AG09309 (cell line): ENCODE data around the gene FGF1.

Experiments used
- DNase-seq: peaks from one replicate; pipeline ENCODE4 v3.0.0-alpha.2; 2010; ENCODE audit warnings: low read depth
- H3K4me3 ChIP-seq: 2 replicates; pipeline ENCODE4 v1.5.1; 2011; ENCODE audit warnings: mild to moderate bottlenecking, low read depth, low read length, moderate library complexity; ENCODE audit not compliant: control insufficient read depth
- TF ChIP-seq, protein P1 (sequence below): IDR thresholded peaks from 2 replicates; pipeline ENCODE4 v1.5.1; 2011; ENCODE audit warnings: mild to moderate bottlenecking, low read depth, low read length, inconsistent platforms; ENCODE audit not compliant: insufficient read depth, control insufficient read depth; ENCODE audit errors: missing control alignments

FGF1 gene

DNA sequence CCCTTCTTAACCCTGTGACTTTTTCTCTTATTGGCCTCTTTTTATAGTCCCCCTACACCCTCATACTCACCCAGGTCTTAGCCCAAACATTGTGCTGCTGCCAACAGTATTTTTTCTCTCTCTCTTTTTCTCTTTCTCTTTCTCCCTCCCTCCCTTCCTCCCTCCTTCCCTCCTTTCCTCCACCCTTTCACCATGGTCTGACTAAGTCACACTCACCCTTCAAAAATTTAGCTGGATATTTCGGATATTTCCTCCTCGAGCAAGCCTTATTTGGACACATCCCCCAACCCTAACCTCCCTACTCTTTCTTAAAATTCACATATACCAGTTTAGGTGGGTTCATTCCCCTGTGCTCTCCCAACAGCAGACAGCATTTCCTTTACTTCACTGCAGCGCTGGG, 64.7 kb downstream of the FGF1 start:
- TF ChIP-seq, protein P1, sequence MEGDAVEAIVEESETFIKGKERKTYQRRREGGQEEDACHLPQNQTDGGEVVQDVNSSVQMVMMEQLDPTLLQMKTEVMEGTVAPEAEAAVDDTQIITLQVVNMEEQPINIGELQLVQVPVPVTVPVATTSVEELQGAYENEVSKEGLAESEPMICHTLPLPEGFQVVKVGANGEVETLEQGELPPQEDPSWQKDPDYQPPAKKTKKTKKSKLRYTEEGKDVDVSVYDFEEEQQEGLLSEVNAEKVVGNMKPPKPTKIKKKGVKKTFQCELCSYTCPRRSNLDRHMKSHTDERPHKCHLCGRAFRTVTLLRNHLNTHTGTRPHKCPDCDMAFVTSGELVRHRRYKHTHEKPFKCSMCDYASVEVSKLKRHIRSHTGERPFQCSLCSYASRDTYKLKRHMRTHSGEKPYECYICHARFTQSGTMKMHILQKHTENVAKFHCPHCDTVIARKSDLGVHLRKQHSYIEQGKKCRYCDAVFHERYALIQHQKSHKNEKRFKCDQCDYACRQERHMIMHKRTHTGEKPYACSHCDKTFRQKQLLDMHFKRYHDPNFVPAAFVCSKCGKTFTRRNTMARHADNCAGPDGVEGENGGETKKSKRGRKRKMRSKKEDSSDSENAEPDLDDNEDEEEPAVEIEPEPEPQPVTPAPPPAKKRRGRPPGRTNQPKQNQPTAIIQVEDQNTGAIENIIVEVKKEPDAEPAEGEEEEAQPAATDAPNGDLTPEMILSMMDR: no peak
- no peak for DNase-seq
- H3K4me3 ChIP-seq: no peak overlapping the region; the same call in 1 of the 2 replicates

DNA sequence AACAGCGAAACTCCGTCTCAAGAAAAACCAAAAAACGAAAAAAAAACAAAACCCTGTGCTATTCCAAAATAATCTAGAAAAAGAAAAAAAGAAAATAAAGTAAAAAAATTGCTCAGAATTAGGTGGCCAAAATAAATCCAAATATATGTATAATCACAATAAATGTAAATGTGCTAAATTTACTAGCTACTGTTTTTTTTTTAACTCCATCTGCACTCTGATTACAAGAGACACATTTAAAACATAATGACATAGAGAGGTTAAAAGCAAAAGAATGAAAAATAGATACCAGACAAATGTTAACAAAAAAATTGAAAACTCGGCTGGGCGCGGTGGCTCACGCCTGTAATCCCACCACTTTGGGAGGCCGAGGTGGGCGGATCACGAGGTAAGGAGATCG, 66.1 kb downstream of the FGF1 start:
- TF ChIP-seq, protein P1: no peak
- no peak overlapping the region for H3K4me3 ChIP-seq
- DNase-seq: no peak

DNA sequence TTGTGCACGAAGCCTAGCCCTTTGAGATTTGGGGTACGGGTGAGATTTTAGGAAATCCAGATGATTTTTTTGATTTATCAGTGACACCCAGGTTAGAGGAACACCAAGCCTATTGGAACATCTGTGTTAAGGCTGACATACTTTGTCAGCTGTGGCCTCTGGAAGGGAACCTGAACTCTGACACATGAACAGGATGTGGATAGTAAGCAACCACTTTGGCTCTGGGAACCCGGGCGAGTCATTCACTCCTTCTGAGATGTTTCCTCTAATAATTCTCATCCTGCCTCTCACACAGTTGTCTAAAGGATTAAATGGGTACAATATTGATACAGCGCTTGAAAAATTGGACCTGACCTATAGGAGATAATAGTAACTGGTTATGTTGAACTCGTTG, 67.8 kb downstream of the FGF1 start:
- no peak overlapping the region for H3K4me3 ChIP-seq
- TF ChIP-seq, protein P1: no peak
- DNase-seq: no peak

DNA sequence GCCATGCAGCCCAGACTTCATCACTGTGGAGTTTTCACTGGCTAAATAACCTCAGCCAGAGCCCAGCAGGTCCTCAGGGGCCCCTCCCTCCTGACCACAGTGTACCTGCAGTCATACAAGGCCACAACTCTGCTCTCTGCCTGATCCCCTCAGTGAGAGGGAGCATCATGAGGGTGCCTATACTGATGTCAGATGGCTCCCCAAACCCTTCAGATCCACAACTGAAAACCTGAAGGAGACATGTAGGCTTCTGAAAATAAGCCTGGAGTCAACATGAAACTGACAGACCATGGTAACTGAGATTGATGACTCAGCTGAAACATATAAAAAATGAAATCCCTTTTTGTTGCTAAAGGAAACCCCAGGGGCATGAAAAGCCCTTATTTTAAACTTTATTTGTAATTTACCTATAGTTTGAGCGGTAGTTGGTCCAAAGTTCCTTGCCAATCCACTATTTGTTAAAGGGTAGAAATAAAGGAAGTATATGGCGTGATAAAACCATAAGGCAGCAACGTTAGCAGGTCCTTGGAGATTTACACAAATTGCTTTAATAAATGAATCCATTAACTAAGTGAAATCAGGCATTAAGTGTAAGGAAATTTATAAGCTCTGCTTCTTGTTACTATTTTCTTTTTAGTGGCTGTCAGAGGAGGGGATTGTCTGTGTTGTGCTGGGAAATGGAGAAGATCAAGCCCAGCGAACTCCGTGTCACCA, 68.3 kb downstream of the FGF1 start:
- H3K4me3 ChIP-seq: no peak overlapping the region
- TF ChIP-seq, protein P1: no peak
- no peak for DNase-seq

DNA sequence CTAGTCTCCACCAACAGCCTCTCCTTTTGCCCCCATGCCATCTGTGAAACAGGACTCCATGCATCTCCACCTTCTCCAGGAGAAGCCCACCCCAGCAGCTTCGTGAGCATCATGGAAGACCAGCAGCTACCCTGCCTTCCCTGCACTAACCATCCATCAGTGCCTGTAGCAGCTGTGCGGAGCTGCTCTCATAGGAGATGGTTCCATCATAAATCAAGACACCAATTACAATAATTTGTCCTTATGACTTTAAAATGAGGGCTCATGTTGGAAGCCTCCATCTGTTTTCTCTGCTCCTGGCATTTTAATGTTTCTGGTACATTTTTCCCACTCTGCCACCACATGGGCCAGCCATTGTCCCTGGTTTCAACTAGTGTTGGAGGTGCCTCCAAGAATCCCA, 69.9 kb downstream of the FGF1 start:
- TF ChIP-seq, protein P1: no peak
- no peak for DNase-seq
- H3K4me3 ChIP-seq: no peak overlapping the region

DNA sequence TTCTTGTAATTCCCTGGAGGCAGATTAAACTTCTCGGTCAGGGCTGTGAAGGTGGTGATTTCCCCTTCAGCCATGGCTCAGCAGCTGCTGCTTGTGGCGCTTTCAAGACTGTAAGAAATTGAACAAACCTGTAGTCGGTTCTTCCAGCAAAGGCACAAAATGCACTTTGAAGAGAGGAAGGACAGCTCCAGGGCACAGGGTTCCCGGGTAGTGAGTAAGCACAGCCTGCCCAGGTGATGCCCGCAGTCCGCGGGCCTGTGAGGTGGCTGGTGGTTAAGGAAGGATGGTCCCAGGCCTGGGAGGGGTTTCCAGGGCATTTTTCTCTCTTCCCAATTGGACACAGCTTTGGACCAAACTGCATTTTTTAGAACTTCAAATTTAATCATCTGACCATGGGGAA, 71.8 kb downstream of the FGF1 start:
- H3K4me3 ChIP-seq: no peak overlapping the region
- TF ChIP-seq, protein P1: no peak
- DNase-seq: no peak
